GM21360 (cell line): ENCODE measurements around the gene PRDM16.

ENCODE experiments used
- ATAC-seq: cut with Tn5 transposase; IDR thresholded peaks from one replicate; pipeline ENCODE4 v1.9.1; 2021; ENCODE audit warnings: mild to moderate bottlenecking, moderate library complexity; ENCODE audit not compliant: unreplicated experiment

PRDM16 gene

DNA sequence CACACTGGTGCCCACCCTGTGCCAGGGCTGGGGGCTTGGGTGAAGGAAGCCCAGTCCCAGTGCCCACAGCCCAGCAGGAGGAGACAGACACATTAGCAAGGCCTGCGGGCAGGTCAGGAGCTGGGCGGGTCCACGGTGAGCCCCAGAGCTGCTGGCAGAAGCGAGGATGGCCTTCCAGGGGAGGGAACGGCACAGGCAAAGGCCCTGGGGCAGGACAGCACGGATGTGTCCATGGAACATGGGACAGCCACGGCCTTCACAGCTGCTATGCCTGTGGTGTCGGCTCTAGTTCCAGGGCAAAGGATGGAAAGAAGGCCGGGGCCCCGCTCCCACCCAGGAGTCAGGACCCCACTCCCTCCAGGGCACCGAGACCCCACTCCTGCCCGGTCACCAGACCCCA lies 220.5 kb downstream of the PRDM16 start:
- no peak for ATAC-seq

DNA sequence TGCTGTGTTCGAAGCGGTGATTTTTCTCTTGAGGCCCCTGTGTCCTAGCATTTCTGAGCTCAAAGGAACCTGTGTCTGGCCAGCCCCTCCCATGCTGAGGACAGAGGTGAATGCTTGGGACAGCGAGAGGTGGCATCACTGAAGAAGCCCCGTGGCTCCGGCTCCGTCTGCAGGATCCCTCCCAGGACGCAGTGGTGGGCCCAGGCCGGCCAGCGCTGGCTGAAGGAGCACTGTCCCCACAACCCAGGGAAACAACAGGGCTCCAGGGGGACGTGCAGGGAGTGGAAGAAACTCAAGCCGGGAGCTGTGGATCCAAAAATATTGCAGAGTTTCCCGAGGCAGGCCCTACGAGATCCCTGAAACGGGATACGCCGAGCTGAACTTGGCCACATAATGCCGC lies 221.4 kb downstream of the PRDM16 start:
- ATAC-seq = no peak

DNA sequence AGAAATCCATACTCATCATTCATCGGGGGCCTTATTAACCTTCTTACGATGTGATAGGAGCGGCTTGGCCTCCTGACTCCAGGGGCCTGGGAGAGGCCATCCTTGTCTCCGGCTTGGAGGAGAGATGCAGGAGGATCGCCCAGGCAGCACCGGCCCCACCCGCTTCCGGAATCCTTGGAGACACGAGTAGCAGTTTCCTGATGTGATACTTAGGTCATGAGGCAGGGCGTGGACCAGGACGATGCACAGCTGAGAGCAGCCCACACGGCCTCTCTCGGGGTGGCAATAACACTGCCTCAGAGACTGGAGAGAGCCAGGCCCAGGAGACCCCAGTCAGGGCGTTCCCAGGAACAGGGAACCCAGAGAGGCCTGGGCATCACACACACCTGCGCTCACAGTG lies 221.9 kb downstream of the PRDM16 start:
- no peak for ATAC-seq

DNA sequence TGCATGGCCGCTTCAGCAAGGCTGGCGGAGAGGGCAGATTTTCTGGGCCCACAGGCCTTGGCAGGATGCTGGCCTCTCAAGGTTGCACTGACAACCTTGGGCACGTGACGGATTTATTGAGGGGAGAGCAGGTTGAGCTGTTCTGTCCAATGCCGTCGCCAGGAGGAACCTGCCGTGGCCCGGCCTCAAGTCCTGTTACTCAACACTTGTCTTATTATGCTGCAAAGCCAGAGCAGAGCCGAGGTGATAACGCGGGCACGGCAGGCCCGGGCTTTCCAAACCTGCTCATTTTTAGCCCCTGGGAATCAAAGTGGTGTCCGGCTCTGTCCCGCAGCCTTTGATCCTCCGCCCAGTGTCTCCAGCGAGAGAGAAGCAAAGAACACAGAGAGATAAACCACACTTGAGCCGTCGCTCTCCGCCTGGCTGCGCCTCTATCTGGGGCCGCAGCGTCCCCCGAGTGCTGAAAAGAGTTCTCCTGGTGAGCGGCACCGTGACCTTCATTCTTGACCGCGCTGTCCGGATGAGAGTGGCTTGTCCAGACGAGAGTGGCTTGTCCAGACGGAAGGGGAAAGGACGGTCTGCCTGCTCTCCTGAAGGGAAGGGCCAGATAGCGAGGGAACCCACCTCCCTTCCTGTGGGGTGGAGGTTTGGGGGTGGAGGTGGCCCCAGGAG lies 223.2 kb downstream of the PRDM16 start:
- no peak for ATAC-seq

DNA sequence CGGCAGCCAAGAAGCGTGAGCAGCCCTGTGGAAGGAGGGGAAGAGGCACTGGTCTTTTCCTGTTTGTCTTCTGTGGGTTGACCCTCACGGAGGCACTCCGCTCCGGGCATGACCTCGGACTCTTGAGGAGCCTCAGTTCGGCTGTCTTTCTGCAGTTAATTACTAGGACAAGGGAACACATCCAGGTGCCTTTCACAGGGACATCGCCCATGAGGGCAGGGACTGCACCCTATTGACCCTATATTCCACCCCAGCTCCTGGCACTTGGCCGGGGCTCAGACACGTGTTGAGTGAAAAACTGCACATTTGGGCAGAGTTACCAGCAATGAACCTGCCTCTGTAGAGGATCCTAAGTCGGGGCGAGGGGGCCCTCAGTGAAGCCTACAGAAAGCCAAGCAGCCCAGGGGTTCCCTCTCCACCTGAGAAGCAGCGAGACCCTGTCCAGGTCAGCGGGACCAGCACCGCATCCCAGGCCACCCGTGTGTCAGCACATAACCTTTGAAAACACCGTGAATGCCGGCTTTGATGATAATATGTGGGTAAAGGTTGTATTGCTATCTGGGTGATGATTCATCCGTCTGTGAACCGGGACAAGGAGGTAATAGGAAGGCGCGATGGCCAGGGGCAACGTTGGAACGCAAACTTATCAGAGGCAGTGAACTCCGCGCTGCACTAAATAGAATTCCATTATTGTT lies 224.0 kb downstream of the PRDM16 start:
- ATAC-seq = no peak

DNA sequence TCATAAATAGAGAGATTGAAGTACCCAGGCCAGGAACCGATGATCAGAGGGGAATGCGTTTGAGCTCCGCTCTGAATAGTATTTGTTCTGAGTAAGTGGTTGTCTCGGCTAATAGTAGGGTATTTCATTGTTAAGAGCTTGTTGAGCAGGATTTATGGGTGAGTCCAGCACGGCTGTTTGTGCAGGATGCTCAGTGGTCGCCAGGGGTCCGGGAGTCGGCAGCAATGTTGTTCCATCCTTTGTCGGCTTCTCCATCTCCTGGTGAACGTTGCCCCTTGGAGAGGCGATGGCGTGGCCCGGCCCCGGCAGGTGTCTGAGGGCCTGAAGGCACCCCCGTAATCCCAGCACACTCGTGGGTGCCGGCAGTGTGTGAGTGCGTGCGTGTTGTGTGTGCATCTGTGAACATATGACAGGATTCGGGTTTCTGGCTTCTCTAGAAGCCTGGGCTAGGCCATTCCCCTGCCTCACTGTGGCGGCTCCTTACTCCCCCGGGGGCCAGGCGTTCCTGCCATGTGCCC lies 224.6 kb downstream of the PRDM16 start:
- ATAC-seq = no peak

DNA sequence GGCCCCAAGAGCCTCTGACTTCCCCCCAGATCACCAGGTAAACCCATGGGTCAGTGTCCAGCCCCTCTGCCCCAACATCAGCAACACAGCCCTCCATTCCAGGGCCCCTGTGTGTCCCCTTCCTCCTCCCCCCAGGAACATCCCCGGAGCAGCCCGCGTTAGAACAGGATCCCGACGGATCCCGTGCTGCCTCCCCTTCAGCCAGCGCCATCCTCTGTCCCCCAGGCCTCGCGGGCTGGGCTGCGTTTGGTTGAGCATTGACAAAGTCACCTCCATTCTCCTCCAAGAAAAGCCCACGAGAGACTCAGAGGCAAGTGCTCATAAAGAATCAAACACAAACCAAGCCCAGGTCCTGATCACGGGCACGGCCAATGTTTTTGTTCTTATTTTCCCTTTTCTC lies 225.4 kb downstream of the PRDM16 start:
- ATAC-seq = no peak

DNA sequence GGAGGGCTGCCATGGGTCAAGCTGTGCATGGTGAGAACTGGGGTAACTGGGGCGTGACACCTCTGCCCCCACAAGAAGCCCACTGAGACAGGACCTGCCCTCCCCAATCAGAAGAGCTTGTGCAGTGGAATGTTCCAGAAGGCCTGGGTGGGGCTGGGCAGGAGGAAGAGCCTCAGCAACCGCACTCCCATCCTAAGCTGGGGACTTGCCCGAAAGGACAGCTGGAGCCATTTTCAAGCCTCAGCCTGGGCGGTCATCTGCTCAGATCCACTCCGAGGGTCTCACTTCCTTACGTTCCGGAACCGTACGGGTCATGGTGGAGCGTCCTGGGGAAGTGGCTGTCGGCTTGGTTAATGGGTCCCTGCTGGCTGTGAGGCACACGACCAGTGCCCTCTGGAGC lies 226.8 kb downstream of the PRDM16 start:
- no peak for ATAC-seq

DNA sequence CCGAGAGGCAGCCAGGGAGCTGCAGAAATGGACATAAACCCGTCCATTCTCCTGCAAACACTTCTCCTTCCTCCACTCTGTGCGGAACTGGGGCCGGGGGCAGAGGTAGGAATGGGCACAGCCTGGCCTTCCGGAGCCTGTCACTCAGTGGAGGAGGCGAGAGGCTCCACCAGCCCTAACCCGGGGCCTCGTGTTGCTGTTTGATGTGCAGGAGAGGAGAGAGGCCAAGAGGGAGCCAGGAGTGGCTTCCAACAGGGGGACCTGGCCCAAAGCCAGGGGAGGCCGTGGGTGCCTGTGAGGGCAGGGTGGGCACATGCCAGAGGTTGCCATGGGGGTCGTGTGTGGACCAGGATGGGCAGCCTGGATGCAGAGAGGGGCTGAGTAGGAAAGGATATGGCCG lies 227.3 kb downstream of the PRDM16 start:
- ATAC-seq = no peak

DNA sequence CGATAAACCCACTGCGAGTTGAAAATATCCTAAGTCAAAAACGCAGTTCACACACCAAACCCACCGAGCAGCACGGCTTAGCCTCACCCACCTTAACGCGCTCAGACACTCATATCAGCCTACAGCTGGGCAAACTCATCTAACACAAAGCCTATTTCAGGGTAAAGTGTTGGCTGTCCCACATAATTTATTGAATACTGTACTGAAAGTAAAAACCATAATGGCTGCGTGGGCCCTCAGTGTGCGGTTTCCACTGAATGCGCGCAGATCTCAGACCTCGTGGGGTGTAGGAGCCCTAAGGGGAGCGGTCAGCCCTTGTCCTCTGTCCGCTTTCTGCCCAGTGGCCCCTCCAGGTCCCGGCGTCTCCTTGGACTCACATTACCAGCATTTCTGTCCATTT lies 227.8 kb downstream of the PRDM16 start:
- no peak for ATAC-seq

DNA sequence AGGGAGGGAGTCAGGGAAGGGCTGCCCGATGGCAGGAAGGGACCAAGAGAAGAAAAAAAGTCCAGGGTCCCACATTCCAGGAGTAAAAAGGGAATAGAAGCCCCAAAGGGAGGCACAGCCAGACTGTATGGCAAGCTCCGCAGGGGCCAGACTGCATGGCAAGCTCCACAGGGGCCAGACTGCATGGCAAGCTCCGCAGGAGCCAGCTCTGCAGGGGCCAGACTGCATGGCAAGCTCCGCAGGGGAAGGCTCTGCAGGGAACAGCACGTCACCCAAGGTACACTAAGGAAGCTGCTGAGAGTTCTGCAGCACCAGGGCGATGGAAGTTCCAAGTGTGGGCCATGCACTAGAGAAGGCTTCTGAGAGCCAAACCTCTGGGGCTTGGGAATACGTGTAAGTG lies 228.8 kb downstream of the PRDM16 start:
- no peak for ATAC-seq

DNA sequence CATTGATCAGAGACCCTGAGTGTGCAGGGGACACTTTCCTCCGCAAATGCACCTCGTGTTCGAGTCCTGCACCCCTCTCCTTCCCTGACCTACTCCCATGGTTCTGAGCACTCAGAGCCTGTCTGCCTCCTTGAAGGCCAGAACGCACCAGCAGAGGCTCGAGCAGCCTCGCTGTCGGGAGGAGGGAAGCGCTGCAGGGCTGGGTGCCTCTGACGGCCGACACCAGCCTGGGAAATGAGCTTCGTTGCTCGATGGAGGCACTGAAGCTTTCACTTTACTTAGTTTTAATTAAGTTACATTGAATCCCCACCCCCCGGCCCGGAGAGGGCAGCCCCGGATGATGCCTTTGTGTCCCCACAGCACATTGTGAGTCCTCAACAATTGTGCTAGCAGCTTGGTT lies 229.2 kb downstream of the PRDM16 start:
- no peak for ATAC-seq

DNA sequence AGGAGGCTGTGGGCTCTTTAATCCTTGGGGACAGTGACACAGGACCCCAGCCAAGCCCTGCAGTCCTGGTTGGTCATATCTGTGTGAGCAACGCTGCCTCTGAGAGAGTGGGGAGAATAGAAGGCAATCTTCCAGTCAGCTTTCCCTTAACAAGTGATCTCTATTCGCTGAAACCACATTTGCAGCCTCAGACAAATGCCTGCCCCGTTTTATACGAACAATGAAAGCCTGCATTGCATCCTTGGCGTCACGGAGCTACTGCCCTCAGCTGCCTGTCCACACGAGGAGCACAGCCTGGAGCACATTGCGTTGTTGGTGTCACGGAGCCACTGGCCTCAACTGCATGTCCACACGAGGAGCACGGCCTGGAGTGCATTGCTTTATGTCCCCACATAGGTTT lies 235.2 kb downstream of the PRDM16 start:
- no peak for ATAC-seq

DNA sequence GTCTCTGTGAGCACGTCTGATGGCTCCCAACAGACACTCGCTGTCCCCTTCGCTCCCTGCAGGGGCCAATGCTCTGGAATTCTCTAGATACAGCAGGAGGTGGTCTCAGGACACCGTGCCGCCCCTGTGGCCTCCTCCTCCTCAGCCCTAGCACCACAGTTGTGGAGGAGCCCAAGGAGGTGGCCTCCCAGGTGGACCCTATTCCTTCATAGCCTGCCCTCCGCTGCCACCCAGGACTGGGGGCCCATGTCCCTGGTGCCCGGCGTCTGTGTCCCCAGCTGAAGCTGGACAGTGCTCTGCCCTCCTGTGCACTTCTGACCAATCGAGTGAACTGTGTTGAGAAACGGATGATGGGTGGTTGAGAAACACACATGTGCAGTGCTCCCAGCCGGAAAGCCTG lies 235.7 kb downstream of the PRDM16 start:
- no peak for ATAC-seq

DNA sequence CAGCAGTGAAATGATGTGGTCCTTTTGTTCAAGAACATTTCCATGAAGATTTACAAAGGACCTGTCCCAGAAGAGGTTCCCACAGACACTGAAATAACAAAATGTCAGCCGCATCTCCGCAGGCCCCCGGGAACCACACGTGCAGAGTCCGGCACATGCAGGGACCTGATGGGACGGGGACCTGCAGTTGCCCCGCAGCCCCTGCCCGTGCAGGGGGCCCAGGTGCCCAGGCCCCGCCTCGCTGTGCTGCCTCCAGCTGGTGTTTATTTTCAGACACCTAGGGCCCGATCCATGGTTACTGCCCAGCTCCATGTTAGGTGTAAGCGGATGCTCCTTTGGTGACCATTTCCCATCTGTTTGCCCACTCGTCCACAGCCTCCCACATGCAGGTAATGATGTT lies 236.2 kb downstream of the PRDM16 start:
- ATAC-seq = no peak

DNA sequence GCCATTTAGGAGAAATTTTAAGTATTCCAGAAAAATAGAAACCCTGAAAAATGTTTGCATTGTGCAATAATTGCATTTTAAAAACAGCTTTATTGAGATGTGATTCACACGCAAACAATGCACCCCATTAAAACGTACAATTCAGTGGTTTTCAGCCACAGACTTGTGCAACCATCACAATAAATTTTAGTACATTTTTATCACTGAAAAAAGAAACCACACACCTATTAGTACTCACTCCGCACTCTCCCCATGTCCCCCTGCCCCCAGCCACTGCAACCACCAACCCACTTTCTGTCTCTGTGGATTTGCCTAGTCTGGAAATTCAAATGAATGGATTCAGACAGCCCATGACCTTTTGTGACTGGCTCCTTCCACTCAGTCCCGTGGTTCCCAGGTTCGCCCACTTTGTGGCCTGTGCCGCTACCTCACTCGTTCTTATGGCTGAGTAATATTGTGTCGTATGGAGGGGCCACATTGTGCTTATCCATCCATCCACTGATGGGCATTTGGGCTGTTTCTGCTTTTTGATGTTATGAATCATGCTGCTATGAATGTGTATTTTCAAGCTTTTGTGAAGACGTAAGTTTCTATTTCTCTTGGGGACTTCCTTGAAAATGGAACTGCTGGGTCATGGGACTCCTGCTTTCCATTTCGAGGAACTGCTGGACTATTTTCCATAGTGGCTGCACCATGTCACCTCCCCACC lies 237.7 kb downstream of the PRDM16 start:
- ATAC-seq = no peak

DNA sequence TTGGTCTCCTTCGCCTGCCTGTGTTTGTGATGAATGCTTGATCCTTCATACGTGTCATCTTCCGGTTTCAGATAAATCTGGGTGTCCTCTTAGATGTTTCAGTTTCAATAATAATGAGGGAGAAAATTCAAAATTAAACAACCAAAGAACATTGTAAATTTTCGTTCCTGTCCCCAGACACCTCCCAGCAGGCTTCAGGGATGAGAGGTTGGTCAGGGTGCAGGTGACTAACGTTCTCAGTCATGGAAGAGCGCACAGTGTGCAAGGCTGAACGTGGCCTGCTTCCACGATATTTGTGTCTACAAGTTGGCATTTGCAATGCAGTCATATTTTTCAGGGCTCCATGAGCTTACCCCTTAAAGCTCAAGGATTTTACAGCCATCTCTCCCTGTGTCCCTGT lies 238.4 kb downstream of the PRDM16 start:
- no peak for ATAC-seq

DNA sequence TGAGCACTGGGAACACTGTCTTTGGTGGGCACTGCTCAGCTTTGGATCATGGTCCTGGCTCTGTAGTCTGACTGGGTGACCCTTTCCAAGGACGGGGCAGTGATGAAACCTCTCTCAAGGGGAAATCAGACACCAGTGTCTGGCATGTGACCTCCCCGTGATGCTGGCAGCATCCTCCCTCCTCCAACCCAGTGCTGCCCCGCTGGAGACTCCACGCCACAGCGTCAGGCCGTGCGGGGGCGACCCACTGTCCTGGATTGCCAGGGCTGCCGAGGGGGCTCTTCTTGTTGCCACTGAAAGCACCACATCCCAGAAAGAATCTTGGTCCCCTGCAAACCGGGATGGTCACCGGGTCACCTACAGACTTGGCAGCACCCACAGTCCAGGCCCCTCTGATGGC lies 239.1 kb downstream of the PRDM16 start:
- ATAC-seq = no peak

DNA sequence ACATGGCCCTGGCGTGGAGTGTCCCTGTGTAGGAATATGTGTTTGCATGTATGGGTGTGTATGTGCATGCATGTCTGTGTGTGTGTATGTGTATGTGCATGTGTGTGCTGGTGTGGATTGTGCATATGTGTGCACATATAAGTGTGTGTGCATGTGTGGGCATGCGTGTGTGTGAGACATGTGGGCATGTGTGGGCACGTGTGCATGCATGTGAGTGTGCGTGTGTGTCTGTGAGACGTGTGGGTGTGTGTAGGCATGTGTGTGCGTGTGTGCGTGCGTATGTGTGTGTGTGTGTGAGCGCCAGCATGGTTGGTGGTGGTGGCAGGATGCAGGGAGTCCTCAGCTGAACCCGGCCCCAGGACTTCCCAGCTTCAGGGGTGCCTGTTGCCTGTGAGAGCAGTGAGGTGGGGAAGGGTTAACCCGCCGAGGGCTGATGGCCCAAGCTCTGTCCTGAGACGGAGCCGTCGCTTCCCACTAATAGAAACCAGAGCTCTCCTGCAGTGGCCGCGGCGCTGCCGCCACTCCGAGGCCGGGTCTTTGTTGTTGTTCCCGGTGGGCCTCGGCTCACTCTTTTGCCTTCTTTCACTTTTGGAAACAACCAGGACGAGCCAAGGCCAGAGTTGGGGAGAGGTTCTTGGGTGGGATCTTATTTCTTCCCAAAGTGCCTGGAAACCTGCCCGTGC lies 241.9 kb downstream of the PRDM16 start:
- ATAC-seq = no peak

DNA sequence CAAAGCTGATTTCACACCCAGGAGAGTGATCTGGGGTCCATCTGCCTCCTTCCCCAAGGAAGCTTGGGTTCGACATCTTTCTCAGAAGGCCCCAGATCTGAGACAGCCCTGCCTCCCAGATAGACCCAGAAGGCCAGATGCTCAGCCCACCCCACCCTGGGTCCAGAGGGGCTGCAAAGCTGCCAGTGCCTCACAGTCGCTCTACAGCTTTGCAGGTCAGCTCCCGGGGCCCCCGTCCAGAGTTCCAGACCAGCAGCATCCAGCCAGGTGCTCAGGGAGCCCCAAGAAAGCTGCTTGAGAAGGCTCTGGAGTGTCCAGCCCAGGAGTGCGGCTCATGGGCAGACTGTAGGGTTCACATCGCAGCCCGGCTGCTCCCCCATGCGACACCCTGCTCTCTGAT lies 242.7 kb downstream of the PRDM16 start:
- ATAC-seq = no peak

DNA sequence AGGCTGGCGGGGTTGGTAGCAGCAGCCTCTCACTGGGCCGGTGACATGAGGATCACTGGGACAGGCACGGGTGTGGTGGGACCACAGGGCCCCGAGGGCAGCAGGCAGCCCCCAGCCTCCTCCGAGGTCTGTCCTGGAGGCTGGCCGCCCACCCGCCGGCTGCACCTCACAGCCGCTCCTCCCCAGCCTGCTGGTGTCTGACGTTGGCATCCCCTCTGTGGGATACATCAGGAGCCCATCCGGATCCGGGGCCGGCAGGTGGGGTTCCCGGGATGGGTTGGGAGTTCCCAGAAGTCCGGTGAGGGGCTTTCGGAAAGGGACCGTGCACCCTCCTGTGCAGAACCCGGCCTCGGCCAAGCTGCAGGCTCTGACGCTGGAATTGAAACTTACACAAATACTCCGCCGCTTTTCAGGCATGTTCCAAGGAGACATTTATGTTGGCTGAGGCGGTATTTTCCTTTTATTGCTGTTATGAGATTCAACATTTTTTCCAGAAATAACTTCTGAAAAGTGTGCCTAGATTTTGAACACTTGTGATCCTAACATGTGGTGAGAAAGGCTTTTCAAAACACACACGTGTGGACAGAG lies 243.4 kb downstream of the PRDM16 start:
- ATAC-seq = no peak
